IPS-NIHi7 (cell line): ENCODE data around the gene NMUR2.
A peak's percentile ranks its signal among the peaks of the same experiment; 100 is the strongest.

Experiments
- DNase-seq: peaks from one replicate; pipeline ENCODE4 v3.0.0; 2012; ENCODE audit warnings: mixed read lengths; ENCODE audit errors: extremely low spot score

Gene NMUR2

DNA sequence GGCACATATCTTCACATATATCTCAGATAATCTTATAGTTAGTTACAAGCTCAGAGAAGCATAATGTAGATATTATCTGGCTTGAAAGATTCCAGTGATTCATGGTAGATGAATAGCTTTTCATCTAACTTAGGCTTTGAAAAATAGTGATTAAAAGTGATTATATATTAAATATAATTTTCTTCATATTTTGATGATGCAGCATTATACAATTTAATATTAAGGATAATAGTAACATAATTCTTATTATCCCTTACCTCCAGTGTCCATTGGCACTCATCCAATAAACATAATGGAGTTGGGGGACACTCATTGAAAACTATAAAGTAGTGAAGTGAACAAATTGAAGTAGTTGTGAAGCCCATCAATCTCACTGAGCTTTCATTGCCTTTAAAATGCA lies 35.8 kb downstream of the NMUR2 start:
- DNase-seq = no peak

DNA sequence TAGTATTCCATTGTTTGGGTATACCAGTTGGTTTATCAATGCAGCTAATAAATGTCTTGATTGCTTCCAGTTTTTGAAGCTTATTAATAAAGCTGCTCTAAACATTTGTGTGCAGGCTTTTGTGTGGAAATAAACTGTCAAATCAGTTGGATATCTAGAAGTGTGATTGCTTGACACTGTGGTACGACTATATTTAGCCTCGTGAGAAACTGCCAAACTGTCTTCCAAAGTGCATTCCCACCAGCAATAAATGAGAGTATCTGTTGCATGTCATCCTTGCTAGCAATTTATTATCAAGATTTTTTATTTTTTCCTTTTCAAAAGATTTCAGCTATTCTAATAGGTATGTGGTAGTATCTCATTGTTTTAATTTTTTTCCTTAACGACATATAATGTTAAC lies 37.5 kb downstream of the NMUR2 start:
- DNase-seq = no peak

DNA sequence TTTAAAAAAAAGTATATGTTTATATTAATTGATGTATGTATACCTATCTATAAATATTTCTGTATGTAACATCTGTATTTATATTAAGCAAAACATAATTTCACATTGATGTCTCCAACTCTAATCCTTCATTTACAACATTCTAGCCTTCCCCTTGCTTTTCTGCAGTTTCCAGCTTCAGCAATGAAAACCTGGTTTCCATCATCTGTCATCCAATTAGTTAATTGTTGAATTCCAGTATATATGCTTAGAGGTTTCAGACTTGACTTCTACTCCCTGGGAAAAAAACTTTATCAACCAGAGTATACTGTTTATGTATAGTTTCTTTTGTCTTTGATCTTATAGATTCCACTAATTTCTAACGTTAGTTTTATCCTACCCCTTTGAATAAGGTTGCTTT lies 38.4 kb downstream of the NMUR2 start:
- no peak for DNase-seq

DNA sequence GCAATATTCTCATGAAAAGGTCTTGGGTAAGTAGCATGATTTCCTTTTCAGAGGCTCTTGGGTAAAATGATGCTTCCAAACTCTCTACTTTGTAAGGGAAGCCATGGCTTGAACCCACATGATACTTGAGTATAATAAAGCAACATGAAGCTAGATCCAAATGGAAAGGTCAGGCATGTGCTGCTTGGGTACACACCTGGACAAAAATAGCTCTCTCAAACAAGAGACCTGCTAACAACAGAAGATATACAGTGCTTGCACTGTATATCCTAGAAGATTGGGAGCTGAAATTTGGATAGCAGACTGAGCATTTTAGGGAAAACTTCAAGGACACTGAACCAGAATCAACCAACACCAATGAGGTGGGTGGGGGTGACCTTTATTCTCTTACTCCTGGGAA lies 40.2 kb downstream of the NMUR2 start:
- DNase-seq = no peak

DNA sequence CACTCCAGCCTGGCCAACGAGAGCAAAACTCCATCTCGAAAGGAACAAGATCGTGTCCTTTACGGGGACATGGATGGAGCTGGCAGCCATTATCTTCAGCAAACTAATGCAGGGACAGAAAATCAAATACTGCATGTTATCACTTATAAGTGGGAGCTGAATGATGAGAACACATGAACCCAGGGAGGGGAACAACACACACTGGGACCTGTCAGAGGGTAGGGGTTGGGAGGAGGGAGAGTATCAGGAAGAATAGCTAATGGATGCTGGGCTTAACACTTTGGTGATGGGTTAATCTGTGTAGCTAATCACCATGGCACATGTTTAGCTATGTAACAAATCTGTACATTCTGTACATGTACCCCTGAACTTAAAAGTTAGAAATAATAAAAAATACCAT lies 40.9 kb downstream of the NMUR2 start:
- no peak for DNase-seq

DNA sequence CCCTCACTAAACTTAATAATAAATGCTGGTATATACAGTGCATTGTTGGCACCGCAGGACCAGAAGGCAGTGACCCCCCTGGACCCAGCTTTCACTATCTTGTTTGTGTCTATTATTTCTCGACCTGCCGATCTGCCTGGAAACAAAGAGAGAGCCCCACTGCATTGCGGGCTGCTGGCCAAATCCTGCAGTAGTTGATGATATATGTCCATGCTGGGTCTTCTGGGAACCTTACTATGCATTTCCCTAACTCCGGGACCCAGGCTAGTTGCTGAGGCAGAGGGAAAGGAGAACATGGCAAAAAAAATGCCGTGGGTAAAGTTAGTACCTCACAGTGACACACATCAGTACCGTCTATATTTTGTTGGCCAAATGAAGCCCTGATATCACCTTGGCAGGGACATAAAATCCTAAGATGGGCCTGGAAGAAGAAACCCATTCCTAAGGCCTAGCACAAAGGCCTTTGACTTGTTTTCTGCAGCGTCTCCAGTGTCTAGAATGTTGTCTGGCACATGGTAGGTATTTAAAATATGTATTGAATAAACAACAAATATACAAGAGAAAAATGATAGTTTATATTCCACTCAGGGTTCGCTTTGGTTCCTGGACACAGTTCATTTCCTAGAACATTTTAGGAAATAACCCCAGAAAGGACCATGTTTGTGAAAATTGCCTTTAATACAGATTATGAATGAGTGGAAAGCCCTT lies 46.1 kb downstream of the NMUR2 start:
- no peak for DNase-seq

DNA sequence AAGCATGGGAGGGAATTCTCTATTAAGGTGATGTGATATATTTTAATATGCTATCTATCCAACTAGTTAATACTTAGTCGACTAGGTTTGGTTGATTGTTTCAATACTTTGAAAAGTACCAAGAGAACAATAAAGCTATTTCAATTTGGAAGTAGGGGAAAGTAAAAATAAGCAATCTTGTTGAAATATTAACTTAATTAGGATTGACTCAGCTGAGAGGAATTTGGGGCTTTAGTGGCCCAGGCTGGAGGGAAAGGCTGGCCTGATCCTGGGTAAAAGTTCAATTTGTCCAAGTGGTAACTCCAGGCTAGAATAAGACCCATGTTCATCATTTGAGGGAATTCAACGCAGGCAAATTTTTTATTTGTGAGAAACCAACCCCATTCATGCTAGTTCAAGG lies 48.6 kb downstream of the NMUR2 start:
- DNase-seq = no peak

DNA sequence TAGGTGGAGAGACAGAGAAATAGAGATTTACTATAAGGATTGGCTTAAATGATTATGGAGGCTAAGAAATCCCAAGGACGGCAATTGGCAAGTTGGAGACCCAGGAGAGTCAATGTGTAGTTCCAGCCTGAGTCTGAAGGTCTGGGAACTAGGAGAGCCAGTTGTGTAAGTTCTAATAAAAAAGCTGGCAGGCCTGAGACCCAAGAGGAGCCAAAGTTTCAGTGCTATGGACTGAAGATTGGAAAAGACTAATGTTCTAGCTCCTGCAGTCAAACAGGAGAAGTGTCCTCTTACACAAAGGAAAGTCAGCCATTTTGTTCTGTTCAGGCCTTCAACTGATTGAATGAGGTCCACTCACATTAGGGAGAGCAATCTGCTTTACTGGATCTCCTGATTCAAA lies 50.0 kb downstream of the NMUR2 start:
- no peak for DNase-seq

DNA sequence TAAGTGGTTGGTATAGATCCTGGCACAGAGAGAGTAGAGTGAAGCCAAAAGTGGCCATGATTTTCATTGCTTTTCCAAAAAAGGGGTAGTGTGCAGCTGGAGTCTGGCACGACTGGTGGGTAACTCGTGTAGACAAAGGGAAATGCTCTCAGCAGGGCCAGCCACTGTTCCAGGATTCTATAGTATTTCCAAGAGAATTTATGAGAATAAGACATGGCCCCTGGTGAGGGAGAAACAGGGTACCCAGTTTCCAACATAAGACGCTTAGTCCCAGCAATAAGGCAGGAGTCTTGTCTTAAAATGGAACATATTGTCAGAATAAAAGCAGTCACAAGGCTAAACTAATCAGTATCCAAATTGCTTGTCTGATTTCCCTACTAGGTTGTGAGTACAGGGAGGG lies 52.1 kb downstream of the NMUR2 start:
- DNase-seq = no peak

DNA sequence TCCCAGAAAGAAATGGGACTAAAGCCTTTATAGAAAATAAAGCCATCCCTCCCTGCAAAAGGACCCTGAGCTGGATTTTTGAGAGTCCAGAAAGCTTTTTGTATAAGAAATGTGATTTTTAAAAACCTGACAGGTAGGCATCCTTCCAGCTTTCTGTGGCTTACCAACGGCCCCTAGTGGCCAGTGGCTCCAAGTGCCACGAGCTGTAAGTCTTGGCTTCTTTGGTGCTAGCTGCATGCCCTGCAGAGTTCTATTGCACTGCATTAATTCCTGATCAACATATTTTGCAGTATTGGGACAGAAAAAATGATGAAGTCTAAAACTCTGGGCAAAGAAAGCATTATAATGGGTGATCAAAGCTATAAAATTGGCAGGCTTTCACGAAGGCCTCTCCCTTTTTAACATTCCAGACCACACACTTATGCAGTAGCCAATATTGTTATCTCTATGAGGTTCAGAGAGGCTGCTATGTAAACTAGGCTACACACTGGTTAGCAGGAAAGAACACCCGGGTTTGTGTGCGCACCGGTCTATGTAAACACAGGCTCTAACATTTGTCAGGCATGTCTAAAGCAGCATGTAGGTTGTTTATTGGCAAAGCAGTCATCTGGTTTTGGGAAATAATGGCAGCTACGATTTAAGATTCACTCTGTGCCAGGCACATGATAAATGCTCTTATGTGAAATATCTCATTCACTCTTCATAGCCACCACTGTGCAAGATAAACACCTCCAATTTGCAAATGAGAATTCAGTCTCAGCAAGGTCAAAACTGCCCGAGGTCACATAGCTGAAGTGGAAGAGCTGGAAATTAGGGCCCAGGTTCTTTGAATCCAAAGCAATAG lies 55.2 kb downstream of the NMUR2 start:
- DNase-seq = peak; percentile 62
